HG03565 (cell line): Measurements from ENCODE around the gene NTSR2.

ENCODE experiments used
- ATAC-seq: cut with Tn5 transposase; IDR thresholded peaks from one replicate; pipeline ENCODE4 v1.9.1; 2021; ENCODE audit warnings: mild to moderate bottlenecking, moderate library complexity; ENCODE audit not compliant: unreplicated experiment

The NTSR2 gene

DNA sequence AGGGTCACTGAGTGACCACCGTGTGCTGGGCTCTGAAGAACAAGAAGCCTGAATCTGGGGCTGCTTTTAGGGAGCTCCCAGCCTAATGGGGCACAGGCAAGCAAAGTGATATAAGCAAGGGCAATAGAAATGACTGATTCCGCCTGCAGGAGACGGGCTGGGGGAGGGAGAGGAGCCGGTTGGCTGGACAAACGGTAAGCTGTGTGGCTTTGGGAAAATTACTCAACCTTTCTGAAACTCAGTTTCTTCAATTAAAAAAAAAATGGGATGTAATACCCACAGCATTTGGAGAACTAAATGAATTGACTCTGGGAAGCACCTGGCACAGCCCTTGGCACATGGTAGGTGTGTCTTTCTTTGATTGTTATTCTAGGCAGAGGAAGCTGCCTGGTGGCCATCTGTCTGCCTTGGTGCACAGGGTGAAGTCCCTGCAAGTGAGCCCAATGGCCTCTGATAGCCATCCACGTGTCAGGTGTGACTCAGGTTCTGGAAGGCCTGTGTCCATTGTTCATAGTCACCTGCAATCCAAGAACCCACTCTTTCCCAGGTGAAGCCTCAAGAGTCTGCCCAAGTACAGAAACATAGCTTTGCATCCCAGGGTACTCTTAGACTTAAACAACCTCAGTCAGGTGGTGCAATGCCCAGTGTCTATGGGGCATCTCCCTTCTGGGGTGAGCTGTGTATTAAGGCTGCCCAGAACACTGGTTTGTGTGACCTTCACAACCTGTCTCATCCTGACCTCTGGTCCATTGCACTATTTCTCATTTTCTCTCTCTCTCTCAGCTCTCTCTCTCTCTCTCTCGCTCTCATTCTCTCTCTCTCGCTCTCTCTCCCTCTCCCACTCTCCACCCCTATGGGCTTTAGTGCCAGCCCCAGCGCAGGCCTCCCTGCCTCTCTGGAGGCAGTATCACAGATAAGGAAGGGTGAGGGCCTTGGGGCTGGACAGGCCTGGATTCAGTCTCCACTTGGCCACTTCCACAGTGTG, 30.0 kb upstream of the NTSR2 start:
- ATAC-seq = no peak

DNA sequence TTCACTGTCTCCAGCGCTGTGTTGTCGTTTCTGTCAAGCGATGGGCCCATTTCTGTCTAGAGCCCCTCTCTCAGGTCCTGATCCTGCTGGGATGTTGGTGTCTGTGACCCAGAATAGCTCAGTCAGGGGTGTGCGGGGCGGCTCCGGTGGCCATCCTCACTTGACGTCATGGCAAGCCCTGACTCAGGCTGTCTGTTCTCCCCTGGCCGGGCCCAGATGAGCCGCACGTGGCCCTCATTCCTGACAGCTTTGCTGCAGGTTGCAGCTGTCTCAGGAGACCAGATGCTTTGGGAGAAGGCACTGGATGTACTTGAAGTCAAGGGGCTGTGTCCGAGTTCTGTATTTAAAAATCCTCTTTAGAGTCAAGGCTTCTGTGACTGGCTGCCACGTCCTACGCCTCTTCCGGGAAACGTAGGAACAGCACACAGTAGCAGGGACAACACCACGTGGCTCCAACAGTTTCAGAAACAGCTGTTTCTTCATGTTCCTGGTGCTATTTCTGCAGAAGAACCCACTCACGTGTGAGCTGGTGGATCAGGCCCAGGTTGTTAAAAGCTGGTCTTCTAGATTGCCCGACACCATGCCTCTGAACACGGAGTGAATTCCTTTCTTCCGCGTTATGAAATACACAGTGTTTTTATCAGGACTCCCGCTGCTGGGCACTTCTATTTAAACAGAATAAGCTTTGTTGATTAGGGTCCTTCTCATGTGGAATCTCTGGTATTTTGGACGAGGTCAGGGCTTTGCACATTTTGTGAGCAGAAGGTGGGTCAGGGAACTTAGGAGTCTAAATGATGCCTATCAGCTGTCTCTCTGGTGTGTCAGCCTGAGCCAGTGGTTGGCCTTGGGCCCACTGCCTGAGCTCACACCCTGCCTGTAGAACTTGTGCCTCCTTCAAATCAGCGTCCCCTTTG, 28.3 kb upstream of the NTSR2 start:
- no peak for ATAC-seq

DNA sequence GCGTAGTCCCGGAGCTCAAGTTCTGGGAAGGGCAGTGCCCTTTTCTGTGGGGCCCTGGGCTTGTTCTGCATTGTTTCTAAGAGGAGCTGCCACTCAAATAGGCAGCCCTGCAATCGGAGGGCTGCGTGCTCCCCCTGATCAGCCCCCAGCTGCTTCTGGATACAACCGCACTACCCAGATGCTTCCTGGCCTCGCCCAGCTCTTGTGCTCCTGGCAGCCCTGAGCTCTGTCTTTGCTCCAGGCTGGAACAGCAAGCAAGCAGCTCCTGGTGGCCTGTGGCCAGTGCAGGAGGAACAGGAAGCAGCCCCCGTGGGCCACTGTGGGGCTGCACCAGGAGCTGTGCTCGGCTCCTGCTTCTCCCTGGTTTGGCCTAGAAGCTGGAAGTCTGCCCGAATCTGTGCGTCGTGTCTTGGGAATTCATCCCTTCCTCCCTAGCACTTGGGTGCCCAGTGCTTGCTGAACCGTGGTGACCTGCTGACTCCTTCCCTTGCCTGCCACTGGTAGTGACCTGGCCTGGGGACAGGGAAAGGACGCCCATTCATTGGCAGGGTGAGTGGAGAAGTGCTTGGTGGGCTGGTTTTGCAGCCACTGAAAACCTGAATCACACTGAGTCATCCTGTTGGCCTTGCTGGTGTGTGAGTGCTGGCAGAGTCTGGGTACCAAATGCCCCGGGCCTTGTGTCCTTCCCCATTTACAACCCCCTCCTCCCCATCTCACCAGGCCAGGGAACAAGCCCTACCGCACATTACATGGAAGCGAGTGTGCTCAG, 27.3 kb upstream of the NTSR2 start:
- no peak for ATAC-seq

DNA sequence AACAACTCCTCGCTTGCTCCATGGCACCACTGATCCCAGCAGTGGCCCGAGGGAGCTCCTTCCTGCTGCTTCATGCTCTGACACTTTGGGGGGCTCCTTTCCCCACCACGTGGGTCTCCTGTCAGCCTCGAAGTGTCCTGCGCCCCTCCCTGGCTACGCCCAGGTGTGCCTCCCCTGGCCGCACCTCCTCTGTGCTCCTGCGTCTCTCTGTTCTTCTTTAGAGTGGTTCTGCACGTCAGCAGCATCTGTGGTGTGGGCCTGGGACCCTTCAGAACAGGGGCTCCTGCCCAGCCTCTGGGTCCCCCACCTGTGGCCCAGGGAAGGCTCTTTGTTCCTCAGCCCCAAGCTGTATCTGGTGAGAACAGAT, 26.7 kb upstream of the NTSR2 start:
- ATAC-seq = no peak

DNA sequence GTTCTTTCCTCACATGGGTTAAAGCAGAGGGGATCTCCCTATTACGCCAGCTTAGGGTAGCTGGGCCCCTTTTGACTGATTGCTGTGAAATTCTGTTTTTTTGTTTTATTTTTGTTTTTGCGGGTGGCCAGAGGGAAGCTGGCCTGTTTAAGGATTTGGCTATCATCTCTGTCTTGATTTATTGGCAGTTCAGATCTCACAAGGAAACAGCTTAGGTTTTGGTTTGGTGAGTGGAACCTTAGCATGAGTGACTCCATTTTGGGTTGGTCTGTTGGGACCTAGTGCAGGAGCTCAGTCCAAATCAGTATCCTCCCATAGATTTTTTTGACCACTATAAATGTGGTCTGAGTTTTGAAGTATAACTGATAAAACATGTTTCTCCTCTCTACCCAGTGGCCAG, 25.6 kb upstream of the NTSR2 start:
- no peak for ATAC-seq

DNA sequence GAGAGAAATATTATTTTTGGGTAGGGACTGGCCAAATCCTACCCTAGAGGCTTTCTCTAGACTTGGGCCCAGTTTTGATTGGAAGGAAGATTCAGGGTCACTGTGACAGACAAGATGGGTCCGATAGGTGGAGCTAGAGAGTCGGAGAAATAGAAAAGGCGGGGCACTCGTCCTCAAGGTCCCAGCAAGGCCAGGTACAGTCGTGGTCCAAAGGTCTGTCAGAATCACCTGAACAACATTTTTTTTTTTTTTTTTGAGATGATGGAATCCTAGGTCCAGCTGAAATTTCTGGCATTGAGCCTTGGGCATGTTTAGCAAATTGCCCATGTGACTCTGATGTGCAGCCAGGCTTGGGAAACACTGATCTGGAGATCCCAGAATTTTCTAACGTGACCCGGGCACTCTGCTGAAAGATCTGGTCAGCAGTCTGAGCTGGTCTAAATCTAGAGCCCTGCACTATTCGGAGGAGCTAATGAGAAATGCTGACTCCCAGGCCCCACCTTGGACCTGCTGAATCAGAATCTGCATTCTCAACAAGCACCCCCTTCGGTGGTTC, 23.0 kb upstream of the NTSR2 start:
- peak; percentile 62 for ATAC-seq

DNA sequence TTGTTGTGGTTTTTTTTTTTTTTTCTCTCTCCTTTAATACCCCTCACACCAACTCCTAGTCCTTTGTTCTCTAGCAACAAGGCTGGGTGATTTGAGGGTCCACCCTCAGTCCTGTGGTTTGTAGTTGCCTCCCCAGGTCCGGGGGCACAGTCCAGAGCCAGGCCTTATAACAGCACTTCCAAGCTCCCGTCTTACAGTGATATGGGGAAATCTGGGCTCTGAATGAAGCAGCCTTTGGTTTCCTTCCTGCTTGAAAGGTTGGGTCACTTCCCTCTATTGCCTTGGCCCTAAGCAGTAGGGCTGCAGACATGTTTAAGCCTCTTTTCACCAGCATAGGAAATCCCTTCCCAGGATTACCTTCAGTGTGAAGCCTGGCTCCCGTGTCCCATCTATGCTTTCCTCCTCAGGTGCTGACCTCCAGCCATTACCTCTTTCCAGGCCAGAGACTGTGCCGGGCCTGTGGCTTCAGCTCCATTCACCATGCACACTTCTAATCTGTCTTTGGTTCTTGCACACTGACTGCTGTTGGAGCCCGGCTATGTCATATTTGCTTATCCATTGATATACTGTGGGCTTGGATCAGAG, 21.2 kb upstream of the NTSR2 start:
- ATAC-seq = no peak

DNA sequence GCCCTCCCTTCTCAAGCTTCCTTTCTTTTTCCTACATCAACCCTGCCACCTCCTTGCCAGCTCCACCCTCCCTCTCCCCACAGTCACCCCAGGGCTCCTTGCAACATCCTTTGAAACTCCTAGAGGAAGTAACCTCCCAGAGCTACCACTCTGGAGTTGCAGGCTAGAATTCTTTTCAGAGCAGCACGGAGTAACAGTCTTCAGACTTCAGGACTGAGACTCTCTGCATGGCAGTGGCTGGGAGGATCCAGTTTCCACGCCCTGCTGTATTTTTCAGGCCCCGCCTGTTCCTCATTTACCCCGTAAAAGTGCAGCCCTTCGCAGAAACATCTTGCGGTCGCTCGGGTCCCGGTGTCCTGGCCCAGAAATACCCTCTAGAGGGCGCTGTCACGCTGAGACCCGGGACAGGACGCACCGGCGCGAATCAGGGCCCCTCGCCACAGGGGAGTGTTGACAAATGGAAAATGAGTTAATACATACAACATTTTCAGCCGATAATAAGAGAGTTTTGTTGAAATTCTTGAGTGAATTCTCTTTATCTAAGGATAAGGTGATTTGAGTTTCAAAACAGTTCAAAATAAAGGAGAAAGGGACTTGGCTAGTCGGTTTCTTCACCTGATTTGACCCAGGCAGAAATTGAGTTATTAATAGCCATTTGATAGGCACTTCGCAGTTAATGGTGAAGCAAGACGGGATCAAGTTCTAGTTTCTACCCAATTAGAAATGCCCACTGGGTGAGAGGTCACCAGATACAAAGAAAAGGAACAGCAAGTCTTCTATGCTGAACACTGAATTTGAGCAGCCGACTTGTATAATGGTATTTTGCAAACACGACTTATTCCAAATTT, 18.5 kb upstream of the NTSR2 start:
- peak; percentile 67 for ATAC-seq

DNA sequence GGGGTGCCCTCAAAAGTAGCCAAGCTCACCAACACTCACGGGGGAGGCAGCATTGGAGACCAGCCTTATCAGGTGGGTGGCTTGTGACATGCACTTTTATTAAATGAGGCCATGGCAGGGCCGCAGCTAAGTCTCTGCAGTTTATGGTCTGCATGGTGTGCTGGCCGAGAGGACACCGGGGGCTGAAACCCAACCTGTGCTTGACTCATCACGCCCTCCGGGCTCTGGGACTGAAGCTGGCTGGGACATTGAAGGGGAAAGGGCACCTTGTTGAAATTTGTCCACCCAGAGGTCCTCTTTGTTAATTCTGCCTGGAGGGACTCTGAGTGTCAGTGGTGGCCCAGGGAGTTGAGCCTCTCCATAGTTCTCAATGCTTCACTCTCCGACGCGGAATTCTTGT, 17.7 kb upstream of the NTSR2 start:
- ATAC-seq = no peak

DNA sequence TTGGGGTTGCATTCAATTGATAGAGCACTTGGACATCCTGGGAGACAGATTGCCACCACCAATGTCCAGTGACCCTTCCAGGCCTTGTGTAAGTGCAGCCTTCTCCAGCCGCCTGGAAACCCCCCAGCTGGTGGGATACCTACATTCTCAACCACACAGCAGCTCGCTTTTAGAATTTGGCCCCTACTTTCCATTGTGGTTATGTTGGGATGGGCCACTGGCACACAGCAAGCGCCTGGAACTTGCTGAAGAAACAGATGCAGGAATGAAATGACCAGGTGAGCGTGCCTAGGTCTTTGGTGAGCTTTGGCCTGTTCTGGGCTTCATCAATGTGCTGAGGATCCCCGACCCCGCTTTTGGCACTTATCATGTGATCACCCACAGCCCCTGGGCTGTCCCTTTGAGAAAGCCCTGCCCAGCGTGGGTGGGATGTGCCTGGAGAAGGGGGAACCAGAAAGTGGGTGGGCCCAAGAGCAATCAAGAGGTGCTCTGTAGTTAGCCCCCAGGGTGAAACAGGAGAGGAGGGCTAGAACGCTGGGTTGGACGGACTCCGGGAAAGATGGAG, 16.0 kb upstream of the NTSR2 start:
- no peak for ATAC-seq

DNA sequence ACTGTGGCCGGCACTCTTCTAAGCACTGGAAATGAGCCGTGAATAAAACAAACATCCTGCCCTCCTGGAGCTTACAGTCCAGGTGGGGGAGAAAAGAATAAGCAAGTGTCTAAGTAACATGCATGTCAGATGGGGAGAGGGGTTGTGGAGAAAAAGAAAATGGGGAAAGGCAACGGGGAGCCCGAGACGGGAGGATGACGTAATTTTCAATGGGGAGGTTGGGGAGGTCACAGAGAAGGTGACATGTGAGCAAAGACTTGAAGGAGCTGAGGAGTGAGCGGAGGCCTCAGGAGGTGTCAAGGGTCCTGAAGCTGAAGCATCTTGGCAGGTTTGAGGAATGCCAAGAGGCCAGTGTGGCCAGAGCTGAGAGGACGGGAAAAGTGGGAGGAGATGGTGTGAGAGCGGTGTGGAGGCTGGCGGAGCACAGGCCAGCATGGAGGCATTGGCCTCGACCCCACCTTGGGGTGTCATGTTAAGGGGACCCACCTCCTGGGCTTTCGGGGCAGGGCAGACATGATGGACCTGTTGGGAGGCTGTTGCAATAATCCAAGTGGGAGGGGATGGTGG, 15.0 kb upstream of the NTSR2 start:
- ATAC-seq = no peak

DNA sequence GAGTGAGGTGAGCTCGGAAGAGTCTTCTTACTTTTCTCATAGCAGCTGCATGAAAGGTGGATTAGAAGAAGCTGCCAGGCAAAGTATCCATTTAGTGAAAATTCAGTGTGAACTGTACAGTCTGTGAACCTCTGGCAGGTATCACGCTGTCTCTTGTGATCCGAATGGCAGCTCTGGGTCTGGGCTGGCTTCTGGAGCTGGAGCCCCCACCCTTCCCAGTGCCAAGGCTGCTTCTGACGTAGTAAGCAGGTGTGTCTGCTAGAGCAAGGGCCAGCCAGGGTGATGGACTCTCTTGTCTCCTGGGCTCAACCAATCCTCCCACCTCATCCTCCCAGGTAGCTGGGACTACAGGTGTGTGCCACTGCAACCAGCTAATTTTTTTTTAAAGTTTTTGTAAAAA, 14.0 kb upstream of the NTSR2 start:
- ATAC-seq = no peak

DNA sequence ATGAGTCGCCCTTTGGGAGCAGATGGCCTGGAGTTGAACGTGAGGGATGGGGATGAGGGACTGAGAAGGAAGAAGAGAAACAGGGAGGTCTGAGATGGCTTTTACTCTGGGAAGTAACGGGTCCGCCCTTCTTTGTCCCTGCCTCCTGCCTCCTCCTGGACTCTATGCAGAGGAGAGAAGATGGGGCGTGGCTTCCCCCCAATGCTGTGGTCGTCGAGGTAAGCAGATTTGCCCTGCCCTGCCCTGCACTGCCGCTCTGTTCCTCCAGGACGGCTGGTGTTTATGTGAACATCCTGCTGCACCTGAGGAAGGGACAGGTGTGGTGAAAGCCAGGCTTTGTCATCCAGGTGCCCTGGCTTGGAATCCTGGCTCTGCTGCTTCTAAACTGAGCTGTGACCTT, 13.5 kb upstream of the NTSR2 start:
- ATAC-seq = no peak

DNA sequence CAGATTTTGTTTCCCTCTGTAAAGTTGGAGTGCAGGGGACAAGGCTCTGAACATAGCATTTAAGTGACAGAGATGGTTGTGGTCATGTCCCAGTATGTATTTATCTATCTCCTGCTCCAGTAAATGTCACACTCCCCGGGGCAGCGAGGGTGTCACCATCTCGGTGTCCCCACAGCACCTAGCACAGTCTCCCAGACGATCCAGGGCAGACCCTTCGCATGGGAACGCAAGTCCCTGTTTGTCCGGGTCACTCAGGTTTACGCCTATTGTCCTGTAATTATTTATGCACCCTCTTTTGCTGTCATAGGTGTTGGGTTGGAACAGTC, 12.6 kb upstream of the NTSR2 start:
- ATAC-seq = no peak

DNA sequence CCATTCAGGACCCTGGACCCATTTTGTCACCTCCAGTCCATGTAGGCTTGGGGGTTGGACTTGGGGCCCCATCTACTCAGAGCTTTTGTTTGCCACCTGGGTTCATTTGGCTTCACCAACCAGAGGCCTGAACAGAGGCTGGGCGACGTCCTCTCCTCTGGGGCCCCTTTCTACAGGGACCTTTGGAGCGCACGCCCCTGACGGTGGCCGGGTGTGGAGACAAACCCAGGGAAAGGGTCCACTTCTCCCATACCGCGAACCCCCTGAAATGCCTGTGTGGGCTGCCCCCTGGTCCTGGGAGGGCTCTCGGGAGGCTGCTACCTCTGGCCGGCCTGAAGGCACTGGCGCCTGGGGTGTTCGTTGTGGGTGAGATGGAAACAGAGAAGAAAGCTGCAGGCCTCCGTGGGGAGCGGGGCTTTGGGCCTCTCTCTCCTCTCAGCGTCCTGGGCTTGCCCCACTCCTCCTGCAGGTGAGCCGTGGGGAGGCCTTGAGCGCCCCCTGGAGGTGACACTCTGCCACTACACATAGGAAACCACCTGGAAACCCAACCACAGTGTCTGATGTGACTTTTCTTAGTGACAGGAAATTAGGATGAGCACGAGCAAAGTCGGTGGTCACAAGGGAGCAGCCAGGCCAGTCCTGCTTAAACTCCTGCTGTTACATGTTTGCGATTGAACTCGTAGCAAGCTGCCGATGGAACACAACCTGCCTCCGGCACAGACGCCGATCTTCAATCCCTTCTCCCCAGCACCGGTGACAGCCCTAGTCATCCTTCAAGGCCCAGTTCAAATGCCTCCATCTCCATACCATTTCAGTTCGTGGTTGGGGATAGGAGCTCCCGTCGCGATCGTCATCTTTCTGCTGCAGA, 12.0 kb upstream of the NTSR2 start:
- no peak for ATAC-seq

DNA sequence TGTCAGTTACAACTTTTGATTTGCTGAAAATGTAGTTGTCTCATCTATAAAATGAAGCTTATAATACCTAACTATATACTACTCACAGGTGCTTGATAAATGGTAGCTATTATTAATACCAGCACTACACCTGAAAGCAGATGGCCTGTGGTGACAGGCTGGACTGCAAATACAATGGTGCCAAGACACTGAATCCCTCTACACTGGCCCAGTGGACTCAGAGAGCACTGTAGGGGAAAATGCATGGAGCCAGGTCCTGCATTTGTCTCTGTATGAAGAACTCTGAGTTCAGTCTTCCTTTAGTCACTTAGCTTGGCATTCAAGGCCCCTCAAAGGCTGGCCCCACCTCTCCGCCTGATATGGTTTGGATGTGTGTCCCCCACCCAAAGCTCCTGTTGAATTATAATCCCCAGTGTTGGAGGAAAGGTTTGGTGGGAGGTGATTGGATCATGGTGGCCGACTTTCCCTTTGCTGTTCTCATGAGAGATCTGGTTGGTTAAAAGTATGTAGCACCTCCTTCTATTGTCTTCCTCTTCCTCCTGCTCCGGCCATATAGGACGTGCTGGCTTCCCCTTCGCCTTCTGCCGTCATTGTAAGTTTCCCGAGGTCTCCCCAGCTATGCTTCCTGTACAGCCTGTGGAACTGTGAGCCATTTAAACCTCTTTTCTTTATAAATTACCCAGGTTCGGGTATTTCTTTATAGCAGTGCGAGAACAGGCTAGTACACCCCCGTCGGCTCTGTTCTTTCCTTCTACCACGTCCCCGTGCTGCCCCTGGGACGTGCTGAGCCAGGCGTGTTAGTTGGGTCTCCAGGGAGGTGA, 11.1 kb upstream of the NTSR2 start:
- ATAC-seq = no peak

DNA sequence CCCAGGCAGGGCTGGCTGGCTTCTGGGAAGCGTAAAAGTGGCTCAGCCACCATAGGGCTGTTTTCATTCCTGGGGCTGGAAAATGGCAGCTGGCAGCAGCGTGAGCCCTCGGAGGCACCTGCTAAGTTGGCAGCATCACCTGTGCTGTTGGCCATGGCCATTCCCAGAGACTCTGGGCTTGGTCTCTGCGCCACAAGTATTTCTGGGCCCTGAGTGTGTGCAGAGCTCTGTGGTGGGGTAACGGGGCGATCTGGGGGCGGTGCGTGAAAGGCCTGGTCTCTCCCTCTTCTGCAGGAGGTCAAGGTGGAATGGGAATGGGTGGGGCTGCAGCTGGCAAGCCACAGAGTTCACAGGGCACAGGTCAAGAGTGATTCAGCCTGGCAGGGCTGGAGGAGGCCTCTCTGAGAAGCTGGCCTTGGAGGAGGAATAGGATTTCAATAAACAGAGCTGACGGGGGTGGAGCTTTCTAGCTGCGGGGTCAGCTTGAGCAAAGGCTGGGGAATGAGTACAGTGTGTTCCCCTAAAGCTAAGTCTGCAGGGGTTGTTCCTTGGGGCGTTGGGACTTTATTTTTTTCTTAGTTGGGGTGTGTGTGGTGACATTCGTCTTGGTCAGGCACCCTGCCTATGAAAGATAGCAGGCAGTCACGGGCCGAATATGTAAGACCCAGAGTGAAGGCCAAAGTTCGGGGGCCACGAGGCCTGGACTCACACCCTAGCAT, 10.3 kb upstream of the NTSR2 start:
- no peak for ATAC-seq
